H1 (cell line): ENCODE results near the gene GALNT13. TPM values are rescaled to one million over a fixed set of nuclear protein-coding genes. Genes with fewer than 3 reads are reported as not detected.

Source experiments
- polyA plus RNA-seq, 7 experiments: library from polyadenylated mRNA; depleted of rRNA in 3 of 7; stranded (reverse) in 5 of 7; unstranded in 2 of 7; fragments of >200 nt in 5 of 7; fragments of 200-250 nt in 2 of 7; gene quantifications; 1 replicate in 5 of 7; 2 replicates in 1 of 7; 4 replicates in 1 of 7; pipeline versions ENCODE4 v1.2.1 to v1.2.3, GENCODE V29; 2011 to 2013; ENCODE audit warnings: missing spikeins in 2 of 7, mixed read lengths in 2 of 7
- total RNA-seq: library from RNA; stranded (reverse); fragmentation: NEBNext Ultra II Directional; extraction: Animal tissue kit (Norgen Biotek cat#: 25700); gene quantifications from 2 replicates; pipeline ENCODE4 v1.2.1, GENCODE V29; 2021
- TF ChIP-seq, protein P1 (sequence below): fragments of 300-600 bp; sonication (generic); IDR thresholded peaks from 2 replicates; pipeline ENCODE4 v1.7.1; 2012; ENCODE audit warnings: low read length, moderate library complexity, mild to moderate bottlenecking, inconsistent platforms; ENCODE audit not compliant: insufficient replicate concordance

The GALNT13 gene
- total and polyA plus RNA-seq, 2 of the 8 experiments (the other 6 are each of a cell fraction or from before 2014, with no cell fraction given), result 3.2 to 9.6 TPM

DNA sequence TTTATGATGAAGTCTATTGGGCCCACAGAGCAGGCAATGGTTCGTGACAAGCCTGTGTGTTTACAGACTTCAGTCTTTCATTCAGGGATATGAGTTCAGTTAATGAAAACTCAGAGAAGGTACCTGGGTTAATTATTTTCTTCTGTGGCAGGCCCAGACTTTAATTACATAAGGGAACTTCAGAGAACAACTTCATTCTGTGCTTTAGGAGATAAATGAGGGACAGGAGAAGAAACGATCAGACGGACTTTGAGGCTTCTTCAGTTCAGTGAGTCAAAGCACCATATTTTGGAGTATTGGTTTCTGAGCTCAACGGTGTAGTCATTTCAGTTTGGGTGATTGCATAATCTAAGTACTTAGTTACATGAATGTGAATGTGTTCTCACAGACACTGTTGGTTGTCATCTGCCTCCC lies 623.7 kb downstream of the GALNT13 start (continued):
- TF ChIP-seq, protein P1, sequence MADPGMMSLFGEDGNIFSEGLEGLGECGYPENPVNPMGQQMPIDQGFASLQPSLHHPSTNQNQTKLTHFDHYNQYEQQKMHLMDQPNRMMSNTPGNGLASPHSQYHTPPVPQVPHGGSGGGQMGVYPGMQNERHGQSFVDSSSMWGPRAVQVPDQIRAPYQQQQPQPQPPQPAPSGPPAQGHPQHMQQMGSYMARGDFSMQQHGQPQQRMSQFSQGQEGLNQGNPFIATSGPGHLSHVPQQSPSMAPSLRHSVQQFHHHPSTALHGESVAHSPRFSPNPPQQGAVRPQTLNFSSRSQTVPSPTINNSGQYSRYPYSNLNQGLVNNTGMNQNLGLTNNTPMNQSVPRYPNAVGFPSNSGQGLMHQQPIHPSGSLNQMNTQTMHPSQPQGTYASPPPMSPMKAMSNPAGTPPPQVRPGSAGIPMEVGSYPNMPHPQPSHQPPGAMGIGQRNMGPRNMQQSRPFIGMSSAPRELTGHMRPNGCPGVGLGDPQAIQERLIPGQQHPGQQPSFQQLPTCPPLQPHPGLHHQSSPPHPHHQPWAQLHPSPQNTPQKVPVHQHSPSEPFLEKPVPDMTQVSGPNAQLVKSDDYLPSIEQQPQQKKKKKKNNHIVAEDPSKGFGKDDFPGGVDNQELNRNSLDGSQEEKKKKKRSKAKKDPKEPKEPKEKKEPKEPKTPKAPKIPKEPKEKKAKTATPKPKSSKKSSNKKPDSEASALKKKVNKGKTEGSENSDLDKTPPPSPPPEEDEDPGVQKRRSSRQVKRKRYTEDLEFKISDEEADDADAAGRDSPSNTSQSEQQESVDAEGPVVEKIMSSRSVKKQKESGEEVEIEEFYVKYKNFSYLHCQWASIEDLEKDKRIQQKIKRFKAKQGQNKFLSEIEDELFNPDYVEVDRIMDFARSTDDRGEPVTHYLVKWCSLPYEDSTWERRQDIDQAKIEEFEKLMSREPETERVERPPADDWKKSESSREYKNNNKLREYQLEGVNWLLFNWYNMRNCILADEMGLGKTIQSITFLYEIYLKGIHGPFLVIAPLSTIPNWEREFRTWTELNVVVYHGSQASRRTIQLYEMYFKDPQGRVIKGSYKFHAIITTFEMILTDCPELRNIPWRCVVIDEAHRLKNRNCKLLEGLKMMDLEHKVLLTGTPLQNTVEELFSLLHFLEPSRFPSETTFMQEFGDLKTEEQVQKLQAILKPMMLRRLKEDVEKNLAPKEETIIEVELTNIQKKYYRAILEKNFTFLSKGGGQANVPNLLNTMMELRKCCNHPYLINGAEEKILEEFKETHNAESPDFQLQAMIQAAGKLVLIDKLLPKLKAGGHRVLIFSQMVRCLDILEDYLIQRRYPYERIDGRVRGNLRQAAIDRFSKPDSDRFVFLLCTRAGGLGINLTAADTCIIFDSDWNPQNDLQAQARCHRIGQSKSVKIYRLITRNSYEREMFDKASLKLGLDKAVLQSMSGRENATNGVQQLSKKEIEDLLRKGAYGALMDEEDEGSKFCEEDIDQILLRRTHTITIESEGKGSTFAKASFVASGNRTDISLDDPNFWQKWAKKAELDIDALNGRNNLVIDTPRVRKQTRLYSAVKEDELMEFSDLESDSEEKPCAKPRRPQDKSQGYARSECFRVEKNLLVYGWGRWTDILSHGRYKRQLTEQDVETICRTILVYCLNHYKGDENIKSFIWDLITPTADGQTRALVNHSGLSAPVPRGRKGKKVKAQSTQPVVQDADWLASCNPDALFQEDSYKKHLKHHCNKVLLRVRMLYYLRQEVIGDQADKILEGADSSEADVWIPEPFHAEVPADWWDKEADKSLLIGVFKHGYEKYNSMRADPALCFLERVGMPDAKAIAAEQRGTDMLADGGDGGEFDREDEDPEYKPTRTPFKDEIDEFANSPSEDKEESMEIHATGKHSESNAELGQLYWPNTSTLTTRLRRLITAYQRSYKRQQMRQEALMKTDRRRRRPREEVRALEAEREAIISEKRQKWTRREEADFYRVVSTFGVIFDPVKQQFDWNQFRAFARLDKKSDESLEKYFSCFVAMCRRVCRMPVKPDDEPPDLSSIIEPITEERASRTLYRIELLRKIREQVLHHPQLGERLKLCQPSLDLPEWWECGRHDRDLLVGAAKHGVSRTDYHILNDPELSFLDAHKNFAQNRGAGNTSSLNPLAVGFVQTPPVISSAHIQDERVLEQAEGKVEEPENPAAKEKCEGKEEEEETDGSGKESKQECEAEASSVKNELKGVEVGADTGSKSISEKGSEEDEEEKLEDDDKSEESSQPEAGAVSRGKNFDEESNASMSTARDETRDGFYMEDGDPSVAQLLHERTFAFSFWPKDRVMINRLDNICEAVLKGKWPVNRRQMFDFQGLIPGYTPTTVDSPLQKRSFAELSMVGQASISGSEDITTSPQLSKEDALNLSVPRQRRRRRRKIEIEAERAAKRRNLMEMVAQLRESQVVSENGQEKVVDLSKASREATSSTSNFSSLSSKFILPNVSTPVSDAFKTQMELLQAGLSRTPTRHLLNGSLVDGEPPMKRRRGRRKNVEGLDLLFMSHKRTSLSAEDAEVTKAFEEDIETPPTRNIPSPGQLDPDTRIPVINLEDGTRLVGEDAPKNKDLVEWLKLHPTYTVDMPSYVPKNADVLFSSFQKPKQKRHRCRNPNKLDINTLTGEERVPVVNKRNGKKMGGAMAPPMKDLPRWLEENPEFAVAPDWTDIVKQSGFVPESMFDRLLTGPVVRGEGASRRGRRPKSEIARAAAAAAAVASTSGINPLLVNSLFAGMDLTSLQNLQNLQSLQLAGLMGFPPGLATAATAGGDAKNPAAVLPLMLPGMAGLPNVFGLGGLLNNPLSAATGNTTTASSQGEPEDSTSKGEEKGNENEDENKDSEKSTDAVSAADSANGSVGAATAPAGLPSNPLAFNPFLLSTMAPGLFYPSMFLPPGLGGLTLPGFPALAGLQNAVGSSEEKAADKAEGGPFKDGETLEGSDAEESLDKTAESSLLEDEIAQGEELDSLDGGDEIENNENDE, result no peak
- TF ChIP-seq, all 59 proteins: peak for 0
